HG03108 (cell line): ENCODE measurements around the gene NT5DC3.

Experiments
- ATAC-seq: cut with Tn5 transposase; IDR thresholded peaks from one replicate; pipeline ENCODE4 v1.9.1; 2021; ENCODE audit warnings: moderate library complexity; ENCODE audit not compliant: unreplicated experiment

Gene NT5DC3

GRCh38 chr12:103785243-103786031, 55.6 kb downstream of the NT5DC3 start:
- ATAC-seq, result no peak

GRCh38 chr12:103783744-103784664, 57.0 kb downstream of the NT5DC3 start:
- no peak for ATAC-seq

GRCh38 chr12:103782399-103782798, 58.6 kb downstream of the NT5DC3 start:
- no peak for ATAC-seq

- no peak for ATAC-seq
Measured at GRCh38 chr12:103780992-103781391, 60.0 kb downstream of the NT5DC3 start.

GRCh38 chr12:103780093-103780440, 61.0 kb downstream of the NT5DC3 start:
- ATAC-seq, result no peak

- no peak for ATAC-seq
Measured at GRCh38 chr12:103779410-103780092, 61.5 kb downstream of the NT5DC3 start.

- no peak for ATAC-seq
Measured at GRCh38 chr12:103778781-103779180, 62.3 kb downstream of the NT5DC3 start.

- no peak for ATAC-seq
Measured at GRCh38 chr12:103774977-103775560, 66.0 kb downstream of the NT5DC3 start.

- no peak for ATAC-seq
Measured at GRCh38 chr12:103773109-103773910, 67.7 kb downstream of the NT5DC3 start.

GRCh38 chr12:103772367-103773108, 68.5 kb downstream of the NT5DC3 start:
- no peak for ATAC-seq

GRCh38 chr12:103771466-103771865, 69.6 kb downstream of the NT5DC3 start:
- ATAC-seq, result no peak

GRCh38 chr12:103769240-103769945, 71.6 kb downstream of the NT5DC3 start:
- no peak for ATAC-seq

GRCh38 chr12:103768467-103769123, 72.4 kb downstream of the NT5DC3 start:
- ATAC-seq, result no peak

GRCh38 chr12:103766028-103766427, 75.0 kb downstream of the NT5DC3 start:
- ATAC-seq, result no peak

- no peak for ATAC-seq
Measured at GRCh38 chr12:103765322-103765721, 75.7 kb downstream of the NT5DC3 start.

GRCh38 chr12:103762473-103762872, 78.6 kb downstream of the NT5DC3 start:
- no peak for ATAC-seq

GRCh38 chr12:103758310-103759089, 82.5 kb downstream of the NT5DC3 start:
- ATAC-seq, result no peak

- ATAC-seq, result no peak
Measured at GRCh38 chr12:103757248-103757647, 83.8 kb downstream of the NT5DC3 start.
